ENCODE results near the gene EYA2.

DNA sequence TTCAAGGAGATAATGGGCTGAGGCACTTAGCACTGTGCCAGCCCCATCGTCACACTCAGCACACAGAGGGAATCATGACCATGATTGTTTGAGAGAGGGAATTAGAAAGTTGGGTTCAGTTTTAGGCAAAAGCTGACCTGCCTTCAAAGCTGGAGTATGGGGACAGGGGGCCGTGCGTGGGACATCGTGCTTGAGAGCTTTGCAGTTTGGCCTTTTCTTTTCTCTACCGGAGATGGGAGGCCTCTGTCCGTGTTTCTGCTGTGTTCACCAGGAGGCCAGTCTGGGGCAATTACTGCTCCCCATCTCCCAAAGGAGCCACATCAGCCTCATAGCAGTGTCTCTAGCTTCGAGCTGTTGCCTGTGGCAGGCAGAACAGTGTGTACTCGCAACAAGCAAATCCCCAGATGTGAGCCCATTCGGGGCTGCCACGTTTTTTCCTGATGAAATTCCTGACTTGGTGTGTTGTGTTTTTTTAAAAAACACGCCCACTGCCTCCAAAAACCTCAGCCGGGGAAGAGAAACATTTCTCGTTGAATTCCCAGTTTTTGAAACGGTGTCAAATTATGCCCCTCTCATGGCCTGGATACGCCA, 20.2 kb downstream of the EYA2 start:
- TF ChIP-seq CTCF (IDR thresholded peaks at IDR 0.05; ENCODE audit: poor library complexity) (no peak), EZH2 (IDR thresholded peaks at IDR 0.05; ENCODE audit: borderline replicate concordance) (no peak)

Data from hepatocyte (in vitro differentiated cells).